Fibroblast of lung (primary cell): ENCODE measurements around the gene COA7. TPM values are rescaled to one million over a fixed set of nuclear protein-coding genes. Genes with fewer than 3 reads are reported as not detected.

ENCODE experiments used
- DNase-seq, 2 donors: peaks; one replicate each; pipeline versions ENCODE4 v3.0.0 to v3.0.0-alpha.2; 2010; ENCODE audit warnings: low read depth in 2 of 2
- H2AFZ ChIP-seq: 2 replicates; pipeline ENCODE4 v1.5.1; 2012; ENCODE audit warnings: low read length, control low read depth, inconsistent platforms
- H3K27ac ChIP-seq: 2 replicates; pipeline ENCODE4 v1.5.1; 2011; ENCODE audit warnings: low read length, control low read depth; ENCODE audit not compliant: insufficient read depth
- H3K27me3 ChIP-seq: 2 replicates; pipeline ENCODE4 v1.5.1; 2011; ENCODE audit warnings: mild to moderate bottlenecking, low read length; ENCODE audit not compliant: control insufficient read depth, insufficient read depth
- H3K36me3 ChIP-seq: 2 replicates; pipeline ENCODE4 v1.5.1; 2011; ENCODE audit warnings: low read length; ENCODE audit not compliant: control insufficient read depth, insufficient read depth
- H3K4me1 ChIP-seq: 2 replicates; pipeline ENCODE4 v1.5.1; 2011; ENCODE audit warnings: low read length; ENCODE audit not compliant: control insufficient read depth, insufficient read depth; ENCODE audit errors: extremely low read depth
- H3K4me2 ChIP-seq: 2 replicates; pipeline ENCODE4 v1.5.1; 2011; ENCODE audit warnings: low read length, control low read depth; ENCODE audit not compliant: insufficient read depth; ENCODE audit errors: extremely low read depth
- H3K4me3 ChIP-seq, 4 experiments: fragments of 200-600 bp in 1 of 4; sonication (generic) in 1 of 4; replicated peaks in 1 of 4; 2 replicates each; pipeline ENCODE4 v1.5.1; 2011 to 2016; ENCODE audit warnings: low read length in 4 of 4, low read depth in 3 of 4, mild to moderate bottlenecking in 3 of 4, control low read depth in 2 of 4, inconsistent platforms in 1 of 4, mixed read lengths in 1 of 4; ENCODE audit not compliant: insufficient read depth in 1 of 4; ENCODE audit errors: control extremely low read depth in 1 of 4
- H3K79me2 ChIP-seq: 2 replicates; pipeline ENCODE4 v1.5.1; 2012; ENCODE audit warnings: mild to moderate bottlenecking, low read length, inconsistent platforms; ENCODE audit not compliant: control insufficient read depth, insufficient read depth
- H3K9ac ChIP-seq: 2 replicates; pipeline ENCODE4 v1.5.1; 2011; ENCODE audit warnings: mild to moderate bottlenecking, low read length, control low read depth; ENCODE audit not compliant: insufficient read depth
- H3K9me3 ChIP-seq: 2 replicates; pipeline ENCODE4 v1.5.1; 2012; ENCODE audit warnings: low read depth, low read length; ENCODE audit not compliant: control insufficient read depth, insufficient read depth
- H4K20me1 ChIP-seq: 2 replicates; pipeline ENCODE4 v1.5.1; 2011; ENCODE audit warnings: low read length; ENCODE audit not compliant: control insufficient read depth, insufficient read depth; ENCODE audit errors: extremely low read depth
- CTCF ChIP-seq, 2 donors: IDR thresholded peaks in 1 of 2; conservative IDR thresholded peaks in 1 of 2; 1 replicate in 1 of 2; 2 replicates in 1 of 2; pipeline ENCODE4 v1.5.1; 2011 to 2012; ENCODE audit warnings: low read length in 2 of 2, control low read depth in 1 of 2, inconsistent platforms in 1 of 2, low read depth in 1 of 2, mild to moderate bottlenecking in 1 of 2
- EZH2 ChIP-seq: IDR thresholded peaks from 2 replicates; pipeline ENCODE4 v1.5.1; 2012; ENCODE audit warnings: low read length, control low read depth, mild to moderate bottlenecking; ENCODE audit errors: missing control alignments
- polyA plus RNA-seq, 2 donors: library from polyadenylated mRNA; depleted of rRNA in 1 of 2; stranded (reverse) in 1 of 2; unstranded in 1 of 2; fragments of >200 nt; gene quantifications; 2 replicates each; pipeline ENCODE4 v1.2.1, GENCODE V29; 2011 to 2012; ENCODE audit warnings: missing spikeins in 1 of 2
- total RNA-seq: library from RNA; depleted of rRNA; stranded (reverse); fragments of >200 nt; gene quantifications from 2 replicates; pipeline ENCODE4 v1.2.1, GENCODE V29; 2014

The COA7 gene
- total and polyA plus RNA-seq, 2 donors (not counting 1 experiment from before 2014, with no cell fraction given): 14.5 to 16.2 TPM

GRCh38 chr1:52654063-52654462 is 44.1 kb downstream of the COA7 start:
- H3K4me3 ChIP-seq: no peak overlapping the region
- no peaks in the 10 kb centered on the region for H3K4me1 ChIP-seq

GRCh38 chr1:52653207-52653849 is 44.8 kb downstream of the COA7 start:
- no peak overlapping the region for H3K9ac ChIP-seq
- no peaks in the 10 kb centered on the region for H4K20me1 ChIP-seq
- no peaks in the 10 kb centered on the region for H3K9me3 ChIP-seq
- TF ChIP-seq EZH2 (no peak), CTCF (conservative IDR thresholded peaks at IDR 0.05 in 1 of 2, IDR thresholded peaks at IDR 0.05 in 1 of 2; ENCODE audit: low read depth in 1 of 2, low read length in 2 of 2) (no peak)
- no peaks in the 10 kb centered on the region for H3K4me1 ChIP-seq
- H3K4me2 ChIP-seq: no peak overlapping the region
- H3K4me3 ChIP-seq: no peak overlapping the region
- H3K36me3 ChIP-seq: no peaks in the 10 kb centered on the region
- no peak for DNase-seq
- no peak overlapping the region for H2AFZ ChIP-seq
- no peaks in the 10 kb centered on the region for H3K79me2 ChIP-seq
- no peak overlapping the region for H3K27ac ChIP-seq
- peaks cover 4% of the 10 kb centered on the region for H3K27me3 ChIP-seq

More at GRCh38 chr1:52654063-52654462, 44.1 kb downstream of the COA7 start:
- H3K9me3 ChIP-seq: no peaks in the 10 kb centered on the region
- H3K9ac ChIP-seq: no peak overlapping the region
- no peaks in the 10 kb centered on the region for H3K36me3 ChIP-seq
- no peak for DNase-seq
- H4K20me1 ChIP-seq: no peaks in the 10 kb centered on the region
- no peak overlapping the region for H3K27ac ChIP-seq
- no peak overlapping the region for H3K4me2 ChIP-seq
- TF ChIP-seq CTCF (conservative IDR thresholded peaks at IDR 0.05 in 1 of 2, IDR thresholded peaks at IDR 0.05 in 1 of 2; ENCODE audit: low read depth in 1 of 2, low read length in 2 of 2) (no peak), EZH2 (no peak)
- no peak overlapping the region for H2AFZ ChIP-seq
- no peaks in the 10 kb centered on the region for H3K79me2 ChIP-seq
- H3K27me3 ChIP-seq: peaks cover 4% of the 10 kb centered on the region

GRCh38 chr1:52651904-52652303 is 46.2 kb downstream of the COA7 start:
- no peaks in the 10 kb centered on the region for H4K20me1 ChIP-seq
- H3K4me1 ChIP-seq: no peaks in the 10 kb centered on the region
- peaks cover 4% of the 10 kb centered on the region for H3K27me3 ChIP-seq
- H3K36me3 ChIP-seq: no peaks in the 10 kb centered on the region
- no peaks in the 10 kb centered on the region for H3K9me3 ChIP-seq
- H3K4me3 ChIP-seq: no peak overlapping the region
- no peaks in the 10 kb centered on the region for H3K79me2 ChIP-seq
- DNase-seq: no peak
- H3K4me2 ChIP-seq: no peak overlapping the region
- no peak overlapping the region for H3K27ac ChIP-seq
- H2AFZ ChIP-seq: no peak overlapping the region
- no peak for TF ChIP-seq EZH2
- no peak for TF ChIP-seq CTCF (conservative IDR thresholded peaks at IDR 0.05 in 1 of 2, IDR thresholded peaks at IDR 0.05 in 1 of 2; ENCODE audit: low read depth in 1 of 2, low read length in 2 of 2)
- H3K9ac ChIP-seq: no peak overlapping the region
